ENCODE data around the gene KRTAP10-11. TPM values are rescaled to one million over a fixed set of nuclear protein-coding genes. Genes with fewer than 3 reads are reported as not detected.
"Not testable (repeated sequence)": the region's sequence is repeated elsewhere in the genome, so short reads cannot be mapped to it uniquely, and the experiment has no call there.

KRTAP10-11 gene
- total RNA-seq, 2 experiments from 2014 or later = not detected

- Mint-ChIP-seq H3K9me3 (ENCODE audit: insufficient read depth) (peaks cover 61% of the 10 kb centered on the region), H3K4me1 (ENCODE audit: low read depth) (peaks cover 58% of the 10 kb centered on the region), H3K27ac (peak overlapping the region; percentile 96), H3K36me3 (ENCODE audit: low read depth) (peaks cover 65% of the 10 kb centered on the region), H3K27me3 (ENCODE audit: low read depth) (peaks cover 3% of the 10 kb centered on the region), H3K4me3 (peak overlapping the region; percentile 63)
- ATAC-seq (no peak), DNase-seq (no peak)
- ChIA-PET CTCF (interaction anchor here (0.7 to 2.1 kb wide), 3 partner anchors 11 to 39 kb away, joined by 3 to 7 read pairs (median 3); no protein-coding TSS in a partner anchor), POLR2A (no interaction called here)
These were observed 12.3 kb downstream of the KRTAP10-11 start for GRCh38 chr21:44658541-44658910.

GRCh38 chr21:44658913-44659595 lies 12.8 kb downstream of the KRTAP10-11 start:
- Mint-ChIP-seq H3K27me3 (ENCODE audit: low read depth) (peaks cover 3% of the 10 kb centered on the region), H3K4me3 (peak overlapping the region; percentile 6), H3K9me3 (ENCODE audit: insufficient read depth) (peaks cover 57% of the 10 kb centered on the region), H3K4me1 (ENCODE audit: low read depth) (peaks cover 52% of the 10 kb centered on the region), H3K36me3 (ENCODE audit: low read depth) (peaks cover 60% of the 10 kb centered on the region), H3K27ac (peak overlapping the region; percentile 96)
- ChIA-PET POLR2A (no interaction called here), CTCF (interaction anchor here (0.7 to 2.1 kb wide), 4 partner anchors 12 to 134 kb away, joined by 3 to 7 read pairs (median 3); no protein-coding TSS in a partner anchor)
- ATAC-seq (peak; percentile 39), DNase-seq (peak; percentile 51)

GRCh38 chr21:44661567-44661966 lies 15.4 kb downstream of the KRTAP10-11 start:
- Mint-ChIP-seq H3K4me1 (ENCODE audit: low read depth) (peaks cover 38% of the 10 kb centered on the region), H3K9me3 (ENCODE audit: insufficient read depth) (peaks cover 53% of the 10 kb centered on the region), H3K36me3 (ENCODE audit: low read depth) (peaks cover 44% of the 10 kb centered on the region)
- H3K4me3 Mint-ChIP-seq; H3K27ac Mint-ChIP-seq; H3K27me3 Mint-ChIP-seq (ENCODE audit: low read depth); CTCF ChIA-PET; POLR2A ChIA-PET; ATAC-seq; DNase-seq: not testable (repeated sequence)

- CTCF ChIA-PET = no interaction called here
- peaks cover 6% of the 10 kb centered on the region for H3K4me1 Mint-ChIP-seq (ENCODE audit: low read depth)
- ATAC-seq (no peak), DNase-seq (no peak)
- H3K27ac Mint-ChIP-seq = no peak overlapping the region
- H3K36me3 Mint-ChIP-seq (ENCODE audit: low read depth) = peaks cover 18% of the 10 kb centered on the region
- peaks cover 36% of the 10 kb centered on the region for H3K9me3 Mint-ChIP-seq (ENCODE audit: insufficient read depth)
- no peak overlapping the region for H3K4me3 Mint-ChIP-seq
- peaks cover 9% of the 10 kb centered on the region for H3K27me3 Mint-ChIP-seq (ENCODE audit: low read depth)
- POLR2A ChIA-PET = no interaction called here
These were observed 18.5 kb downstream of the KRTAP10-11 start for GRCh38 chr21:44664691-44665090.

- Mint-ChIP-seq H3K27me3 (ENCODE audit: low read depth) (peaks cover 9% of the 10 kb centered on the region), H3K4me1 (ENCODE audit: low read depth) (no peaks in the 10 kb centered on the region), H3K27ac (no peak within 1 kb of the TSS), H3K4me3 (no peak within 1 kb of the TSS), H3K36me3 (ENCODE audit: low read depth) (peaks cover 9% of the 10 kb centered on the region), H3K9me3 (ENCODE audit: insufficient read depth) (peaks cover 31% of the 10 kb centered on the region)
- ChIA-PET CTCF (interaction anchor here (1.1 kb wide), 1 partner anchor 156 kb away, joined by 3 read pairs; no protein-coding TSS in a partner anchor), POLR2A (interaction anchor here (0.6 kb wide), 1 partner anchor 65 kb away, joined by 3 read pairs; no protein-coding TSS in a partner anchor)
- ATAC-seq = no peak
- no peak for DNase-seq
These were observed 20.4 kb downstream of the KRTAP10-11 start, which contains the start of gene KRTAP12-2 for GRCh38 chr21:44666401-44667320. KRTAP12-2 (minus strand) TSS chr21:44666927; CDS start chr21:44666886, 41 bp downstream.

- ATAC-seq = no peak
- ChIA-PET POLR2A (no interaction called here), CTCF (interaction anchor here (1.1 kb wide), 1 partner anchor 157 kb away, joined by 3 read pairs; no protein-coding TSS in a partner anchor)
- Mint-ChIP-seq H3K9me3 (ENCODE audit: insufficient read depth) (peaks cover 32% of the 10 kb centered on the region), H3K4me1 (ENCODE audit: low read depth) (no peaks in the 10 kb centered on the region), H3K4me3 (no peak overlapping the region), H3K27me3 (ENCODE audit: low read depth) (peaks cover 7% of the 10 kb centered on the region), H3K27ac (no peak overlapping the region), H3K36me3 (ENCODE audit: low read depth) (peaks cover 9% of the 10 kb centered on the region)
- DNase-seq = no peak
These were observed 21.4 kb downstream of the KRTAP10-11 start for GRCh38 chr21:44667612-44668011.

- H3K4me1 Mint-ChIP-seq (ENCODE audit: low read depth) = no peaks in the 10 kb centered on the region
- no peak overlapping the region for H3K4me3 Mint-ChIP-seq
- no peak overlapping the region for H3K27ac Mint-ChIP-seq
- ChIA-PET CTCF (no interaction called here), POLR2A (no interaction called here)
- H3K9me3 Mint-ChIP-seq (ENCODE audit: insufficient read depth) = peaks cover 22% of the 10 kb centered on the region
- peaks cover 3% of the 10 kb centered on the region for H3K36me3 Mint-ChIP-seq (ENCODE audit: low read depth)
- DNase-seq (no peak), ATAC-seq (no peak)
- peaks cover 9% of the 10 kb centered on the region for H3K27me3 Mint-ChIP-seq (ENCODE audit: low read depth)
These were observed 24.6 kb downstream of the KRTAP10-11 start for GRCh38 chr21:44670642-44671432.

- ATAC-seq (no peak), DNase-seq (no peak)
- Mint-ChIP-seq H3K4me1 (ENCODE audit: low read depth) (no peaks in the 10 kb centered on the region), H3K4me3 (no peak overlapping the region), H3K27ac (no peak overlapping the region), H3K27me3 (ENCODE audit: low read depth) (peaks cover 10% of the 10 kb centered on the region), H3K36me3 (ENCODE audit: low read depth) (peaks cover 3% of the 10 kb centered on the region), H3K9me3 (ENCODE audit: insufficient read depth) (peaks cover 24% of the 10 kb centered on the region)
- POLR2A ChIA-PET = no interaction called here
- CTCF ChIA-PET = no interaction called here
These were observed 25.7 kb downstream of the KRTAP10-11 start for GRCh38 chr21:44671911-44672310.

GRCh38 chr21:44677881-44678280 lies 31.7 kb downstream of the KRTAP10-11 start:
- no peak for ATAC-seq

GRCh38 chr21:44681152-44681551 lies 34.9 kb downstream of the KRTAP10-11 start:
- ChIA-PET POLR2A (no interaction called here), CTCF (interaction anchor here (1.0 kb wide), 1 partner anchor 112 kb away, joined by 3 read pairs; no protein-coding TSS in a partner anchor)
- Mint-ChIP-seq H3K9me3 (ENCODE audit: insufficient read depth) (no peaks in the 10 kb centered on the region), H3K36me3 (ENCODE audit: low read depth) (no peaks in the 10 kb centered on the region), H3K27me3 (ENCODE audit: low read depth) (peaks cover 11% of the 10 kb centered on the region), H3K4me1 (ENCODE audit: low read depth) (peaks cover 3% of the 10 kb centered on the region), H3K4me3 (no peak overlapping the region), H3K27ac (no peak overlapping the region)
- DNase-seq (no peak), ATAC-seq (no peak)

More at GRCh38 chr21:44677881-44678280, 31.7 kb downstream of the KRTAP10-11 start:
- POLR2A ChIA-PET = no interaction called here
- Mint-ChIP-seq H3K4me3 (no peak overlapping the region), H3K27ac (no peak overlapping the region), H3K36me3 (ENCODE audit: low read depth) (no peaks in the 10 kb centered on the region), H3K9me3 (ENCODE audit: insufficient read depth) (peaks cover 4% of the 10 kb centered on the region), H3K27me3 (ENCODE audit: low read depth) (peaks cover 18% of the 10 kb centered on the region), H3K4me1 (ENCODE audit: low read depth) (no peaks in the 10 kb centered on the region)
- DNase-seq = no peak
- CTCF ChIA-PET = interaction anchor here (0.7 kb wide), 1 partner anchor 167 kb away, joined by 3 read pairs; no protein-coding TSS in a partner anchor

- Mint-ChIP-seq H3K27ac (no peak within 1 kb of the TSS), H3K9me3 (ENCODE audit: insufficient read depth) (no peaks in the 10 kb centered on the region), H3K4me1 (ENCODE audit: low read depth) (peaks cover 9% of the 10 kb centered on the region), H3K36me3 (ENCODE audit: low read depth) (no peaks in the 10 kb centered on the region), H3K27me3 (ENCODE audit: low read depth) (peaks cover 11% of the 10 kb centered on the region), H3K4me3 (no peak within 1 kb of the TSS)
- CTCF ChIA-PET = interaction anchor here (1.0 to 1.1 kb wide), 3 partner anchors 8 to 172 kb away, joined by 3 to 4 read pairs (median 3); no protein-coding TSS in a partner anchor
- ATAC-seq = no peak
- no peak for DNase-seq
- POLR2A ChIA-PET = no interaction called here
These were observed 35.8 kb downstream of the KRTAP10-11 start, which contains the start of gene KRTAP12-1 for GRCh38 chr21:44681861-44682579. KRTAP12-1 (minus strand) TSS chr21:44682163; CDS start chr21:44682123, 40 bp downstream.

Measured in activated CD8-positive, alpha-beta T cell treated with anti-CD3 and anti-CD28 coated beads, Interleukin-2, amount 10 ng/mL, durations not matched to agents 7 days and 5 days (primary cell).